Head of caudate nucleus (tissue), 42 donors: Measurements from ENCODE around the gene SSH2.
"Not testable (repeated sequence)": the region's sequence is repeated elsewhere in the genome, so short reads cannot be mapped to it uniquely, and the experiment has no call there.

Experiments used
- DNase-seq, 42 donors: peaks; one replicate each; pipeline versions ENCODE4 v3.0.0 to v3.0.0-alpha.2; 2020 to 2021; ENCODE audit warnings: mixed read lengths in 7 of 42
- intact Hi-C: fragments of 100-400 bp; cut with DNase I; formaldehyde crosslinking; loops from one replicate; pipeline ENCODE4 v1.15.0; 2022

SSH2 gene

DNA sequence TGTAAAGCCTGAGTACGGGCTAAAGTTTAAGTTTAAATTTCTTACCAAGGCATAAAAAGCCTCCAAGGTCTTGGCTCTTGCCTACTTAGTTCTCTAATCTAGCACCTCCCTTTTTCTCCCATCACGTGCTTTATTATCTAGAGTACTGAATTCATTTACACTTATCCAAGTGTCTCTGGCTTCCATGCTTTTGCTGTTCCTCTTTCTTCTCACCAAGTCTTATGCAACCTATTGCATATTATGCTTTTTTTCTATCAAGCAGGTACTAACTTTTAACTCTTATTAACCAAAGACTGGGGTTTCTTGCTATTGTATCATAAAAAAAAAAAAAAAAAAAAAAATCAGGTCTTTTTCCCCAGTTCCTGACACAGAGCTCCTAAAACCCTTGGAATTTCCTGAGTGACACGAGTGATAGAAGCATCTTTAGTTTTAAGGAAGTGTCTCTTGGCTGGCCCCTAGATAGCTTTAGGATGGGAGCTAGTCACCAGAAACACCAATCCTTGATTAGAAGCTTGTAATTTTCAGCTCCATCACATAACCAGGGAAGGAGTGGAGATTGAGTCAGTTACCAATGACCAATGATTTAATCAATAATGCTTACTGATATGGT, 44.9 kb downstream of the SSH2 start:
- intact Hi-C loops: no loop called here
- no peak for DNase-seq

DNA sequence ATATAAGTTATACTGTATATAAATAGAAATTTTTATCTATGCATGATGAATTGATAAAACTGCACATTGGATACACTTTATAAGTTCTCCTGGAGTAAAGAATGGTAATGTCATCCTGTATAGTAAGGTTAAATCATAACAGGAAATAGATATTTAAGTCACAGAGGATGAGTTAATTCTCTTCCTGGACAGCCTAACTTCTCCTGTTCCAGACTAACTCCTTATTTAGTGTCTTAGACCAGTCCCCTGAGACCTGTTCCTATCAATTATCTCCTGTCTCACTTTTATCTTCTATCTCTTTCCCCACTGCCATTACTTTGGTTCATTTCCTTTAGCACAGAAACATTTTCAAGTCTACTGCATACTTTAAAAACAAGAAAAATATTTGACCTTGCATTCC, 46.5 kb downstream of the SSH2 start:
- no peak for DNase-seq
- intact Hi-C loops: no loop called here

DNA sequence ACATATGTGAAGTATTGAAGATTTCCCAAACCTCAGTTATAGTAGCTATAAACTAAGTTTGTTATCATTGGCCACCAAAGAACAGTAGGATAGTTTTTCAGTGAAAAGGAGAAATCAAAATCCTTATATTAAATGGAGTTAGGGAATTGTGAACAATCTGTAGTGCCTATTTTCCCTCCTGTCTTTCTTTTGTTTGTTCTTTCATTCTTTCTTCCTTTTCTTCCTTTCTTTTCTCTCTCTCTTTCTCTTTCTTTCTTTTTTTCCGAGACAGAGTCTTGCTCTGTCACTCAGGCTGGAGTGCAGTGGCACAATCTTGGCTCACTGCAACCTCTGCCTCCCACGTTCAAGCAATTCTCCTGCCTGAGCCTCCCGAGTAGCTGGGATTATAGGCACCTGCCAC, 48.8 kb downstream of the SSH2 start:
- intact Hi-C loops: no loop called here
- DNase-seq: no peak

DNA sequence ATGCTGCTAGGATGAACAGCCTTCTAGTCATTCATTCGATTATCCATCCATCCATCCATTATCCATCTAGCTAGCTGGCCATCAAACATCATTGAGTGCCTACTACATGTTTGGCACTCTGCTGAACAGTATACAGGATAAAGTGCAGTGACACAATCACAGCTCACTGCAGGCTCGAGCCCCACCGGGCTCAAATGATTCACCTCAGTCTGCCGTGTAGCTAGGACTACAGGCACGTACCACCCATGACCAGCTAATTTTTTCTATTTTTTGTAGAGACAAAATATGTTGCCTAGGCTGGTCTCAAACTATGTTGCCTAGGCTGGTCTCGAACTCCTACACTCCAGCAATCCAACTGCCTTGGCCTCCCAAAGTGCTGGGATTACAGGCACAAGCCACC, 50.0 kb downstream of the SSH2 start:
- DNase-seq: no peak
- intact Hi-C loops: no loop called here

DNA sequence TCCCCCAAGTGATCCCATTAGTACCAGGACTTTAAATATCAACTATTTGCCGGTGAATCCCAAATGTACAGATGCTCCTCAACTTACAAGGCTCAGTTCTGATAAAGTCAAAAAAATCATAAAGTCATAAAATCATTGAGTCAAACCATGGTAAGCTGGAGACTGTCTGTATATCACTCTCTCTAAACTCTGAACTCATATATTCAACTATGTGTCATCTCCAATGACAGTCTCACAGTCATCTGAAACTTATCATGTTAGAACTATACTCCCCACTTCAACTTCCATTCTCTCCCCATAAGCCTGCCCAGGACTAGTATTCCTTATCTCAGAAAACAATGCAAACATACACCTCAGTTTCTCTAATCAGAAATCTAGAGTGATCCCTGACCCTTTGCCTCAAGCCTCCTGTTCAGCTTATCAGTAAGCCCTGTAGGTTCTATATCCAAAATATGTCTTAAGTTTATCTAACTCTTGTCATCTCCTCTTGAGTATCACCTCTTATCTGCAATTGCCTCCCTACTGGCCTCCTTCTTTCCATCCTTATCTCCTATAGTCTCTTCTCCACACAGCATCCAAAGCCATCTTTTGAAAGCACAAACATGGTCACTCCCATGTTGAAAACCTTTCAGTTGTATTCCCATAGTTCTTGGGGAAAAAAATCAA, 55.0 kb downstream of the SSH2 start:
- intact Hi-C loops: loop anchor here (5.0 kb wide), 1 partner anchor 52 kb away; no protein-coding TSS in a partner anchor
- no peak for DNase-seq

DNA sequence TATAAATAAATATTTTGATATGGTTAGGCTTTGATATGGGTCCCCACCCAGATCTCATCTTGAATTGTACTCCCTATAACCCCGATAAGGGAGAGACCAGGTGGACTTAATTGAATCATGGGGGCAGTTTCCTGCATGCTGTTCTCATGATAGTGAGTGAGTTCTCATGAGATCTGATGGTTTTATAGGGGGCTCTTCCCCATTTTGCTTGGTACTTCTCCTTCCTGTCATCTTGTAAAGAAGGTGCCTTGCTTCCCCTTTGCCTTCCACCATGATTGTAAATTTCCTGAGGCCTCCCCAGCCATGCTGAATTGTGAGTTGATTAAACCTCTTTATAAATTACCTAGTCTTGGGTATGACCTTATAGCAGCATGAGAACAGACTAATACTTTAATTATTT, 55.7 kb downstream of the SSH2 start:
- intact Hi-C loops: loop anchor here (5.0 kb wide), 1 partner anchor 53 kb away; no protein-coding TSS in a partner anchor

DNA sequence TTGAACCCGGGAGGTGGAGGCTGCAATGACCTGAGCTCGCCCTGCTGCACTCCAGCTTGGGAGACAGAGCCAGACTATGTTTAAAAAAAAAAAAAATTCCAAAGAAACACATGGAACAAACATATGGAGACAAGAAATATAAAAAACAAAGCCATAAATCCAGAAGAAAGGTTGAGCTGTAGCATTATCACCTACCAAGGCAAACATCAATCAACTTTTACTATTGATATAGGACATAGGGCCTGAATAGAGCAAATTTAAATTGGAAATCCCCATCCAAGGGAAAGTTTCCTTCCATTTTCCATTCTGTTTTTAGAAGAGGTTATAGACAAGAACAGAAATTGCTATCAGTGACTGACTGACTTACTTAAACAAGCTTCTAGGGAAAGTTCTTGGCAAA, 56.6 kb downstream of the SSH2 start:
- DNase-seq: no peak
- intact Hi-C loops: loop anchor here (5.0 kb wide), 1 partner anchor 54 kb away; no protein-coding TSS in a partner anchor

More for the DNA sequence above, 55.7 kb downstream of the SSH2 start:
- DNase-seq: not testable (repeated sequence)

DNA sequence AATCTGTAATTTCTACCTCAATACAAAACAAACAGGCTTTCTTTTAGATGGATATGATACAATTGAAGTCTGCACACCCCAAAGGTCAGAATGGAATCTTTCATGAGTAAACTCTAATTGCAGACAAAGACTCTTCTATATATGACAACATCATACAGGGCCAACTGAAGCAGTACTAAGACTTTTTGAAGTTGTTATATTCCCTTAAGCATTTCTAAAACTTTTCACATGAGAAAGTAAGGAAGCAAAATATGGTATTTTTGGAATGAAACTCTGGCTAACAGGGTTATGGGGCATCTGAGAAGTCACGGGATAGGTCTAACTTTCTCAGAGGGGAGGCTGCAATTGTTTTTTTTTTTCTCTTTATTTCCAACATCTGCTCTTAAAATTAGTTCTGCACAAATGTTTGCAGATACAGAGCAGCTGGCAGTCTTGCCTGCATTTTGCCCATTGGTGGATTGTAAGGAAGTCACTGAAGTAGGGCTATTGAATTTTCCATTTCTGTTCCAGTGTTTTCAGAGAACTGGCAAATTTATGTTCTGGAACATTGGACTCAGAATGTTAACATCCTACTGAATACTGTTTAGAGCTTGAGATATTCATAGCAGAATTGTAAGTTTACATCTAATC, 59.1 kb downstream of the SSH2 start:
- DNase-seq: no peak
- intact Hi-C loops: loop anchor here (5.0 kb wide), 1 partner anchor 56 kb away; no protein-coding TSS in a partner anchor

DNA sequence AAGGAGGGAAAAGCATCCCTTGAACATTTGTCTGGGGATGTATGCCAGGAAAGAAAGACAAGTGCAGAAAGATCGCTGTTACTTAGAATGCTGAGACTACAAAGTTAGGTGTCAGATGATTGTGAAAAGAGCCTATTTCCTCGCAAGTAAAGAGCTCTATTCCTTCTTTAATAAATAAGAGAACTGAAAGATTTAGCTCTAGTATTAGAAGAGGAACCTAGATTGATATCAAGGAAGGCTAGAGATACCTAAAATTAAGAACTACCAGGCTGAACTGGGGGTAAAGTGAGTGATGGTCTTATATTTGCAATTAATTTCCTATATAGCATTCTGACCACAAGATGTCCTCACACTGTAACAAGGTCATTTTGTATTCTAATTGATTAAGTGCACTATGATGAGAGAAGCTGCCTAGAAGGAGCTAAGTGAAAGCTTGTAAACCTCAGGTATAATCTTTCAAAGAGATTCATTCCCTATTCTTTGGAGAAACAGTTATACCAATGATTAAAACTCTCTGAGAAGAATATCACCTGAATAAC, 62.3 kb downstream of the SSH2 start:
- intact Hi-C loops: no loop called here

DNA sequence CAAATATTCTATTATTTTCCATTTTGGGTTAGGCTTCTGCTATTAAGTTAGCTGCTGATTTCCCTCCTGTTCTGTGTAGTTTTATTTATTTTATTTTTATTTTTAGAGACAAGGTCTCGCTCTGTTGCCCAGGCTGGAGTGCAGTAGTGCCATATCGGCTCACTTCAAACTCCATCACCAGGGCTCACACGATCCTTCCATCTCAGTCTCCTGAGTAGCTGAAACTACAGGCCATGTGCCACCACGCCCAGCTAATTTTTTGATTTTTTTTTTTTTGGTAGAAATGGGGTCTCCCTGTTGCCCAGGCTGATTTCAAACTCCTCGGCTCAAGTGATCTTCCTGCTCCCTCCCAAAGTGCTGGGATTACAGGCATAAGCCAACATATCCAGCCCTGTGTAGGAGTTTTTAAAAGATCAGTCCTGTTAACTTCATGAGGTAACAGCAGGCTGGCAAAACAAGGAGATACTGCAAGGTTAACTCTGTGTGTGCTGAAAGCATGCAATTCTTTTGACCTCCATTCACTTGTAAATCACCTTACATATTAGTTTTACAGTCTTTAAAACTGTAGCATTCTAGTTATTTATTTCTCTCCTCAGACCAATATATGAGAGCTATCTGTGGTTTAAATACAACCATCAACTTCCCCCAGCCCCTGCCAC, 63.2 kb downstream of the SSH2 start:
- no peak for DNase-seq
- intact Hi-C loops: no loop called here

More for the DNA sequence above, 62.3 kb downstream of the SSH2 start:
- DNase-seq: no peak

DNA sequence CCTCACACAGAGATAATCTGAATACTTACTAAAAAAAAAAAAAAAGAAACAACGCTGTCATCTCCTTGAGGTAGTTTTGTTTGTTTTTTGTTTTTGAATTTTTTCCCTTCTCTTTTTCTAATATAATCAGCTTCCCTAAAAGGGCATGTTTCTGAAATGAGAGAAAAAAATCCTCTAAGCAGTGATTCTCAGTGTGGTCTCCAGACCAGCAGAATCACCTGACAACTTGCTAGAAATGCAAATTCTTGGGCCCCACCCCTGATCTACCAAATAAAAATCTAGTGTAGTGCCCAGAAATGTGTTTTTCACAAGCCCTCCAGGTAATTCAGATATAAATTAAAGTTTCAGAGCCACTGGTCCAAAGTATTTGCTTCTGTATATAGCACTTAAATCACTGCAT, 65.4 kb downstream of the SSH2 start:
- intact Hi-C loops: no loop called here
- DNase-seq: no peak

DNA sequence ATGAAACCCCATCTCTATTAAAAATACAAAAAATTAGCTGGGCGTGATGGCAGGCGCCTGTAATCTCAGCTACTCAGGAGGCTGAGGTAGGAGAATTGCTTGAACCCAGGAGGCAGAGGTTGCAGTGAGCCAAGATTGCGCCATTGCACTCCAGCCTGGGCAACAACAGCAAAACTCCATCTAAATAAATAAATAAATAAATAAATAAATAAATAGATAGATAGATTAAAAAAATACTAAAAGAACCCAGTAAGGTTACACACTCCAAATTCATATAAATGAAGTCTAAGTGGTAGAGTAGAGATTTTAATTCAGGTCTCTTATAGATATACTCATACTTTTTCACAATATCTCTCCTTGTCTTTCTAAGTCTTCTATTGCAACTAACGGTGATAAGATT, 65.9 kb downstream of the SSH2 start:
- DNase-seq, intact Hi-C loops: not testable (repeated sequence)

DNA sequence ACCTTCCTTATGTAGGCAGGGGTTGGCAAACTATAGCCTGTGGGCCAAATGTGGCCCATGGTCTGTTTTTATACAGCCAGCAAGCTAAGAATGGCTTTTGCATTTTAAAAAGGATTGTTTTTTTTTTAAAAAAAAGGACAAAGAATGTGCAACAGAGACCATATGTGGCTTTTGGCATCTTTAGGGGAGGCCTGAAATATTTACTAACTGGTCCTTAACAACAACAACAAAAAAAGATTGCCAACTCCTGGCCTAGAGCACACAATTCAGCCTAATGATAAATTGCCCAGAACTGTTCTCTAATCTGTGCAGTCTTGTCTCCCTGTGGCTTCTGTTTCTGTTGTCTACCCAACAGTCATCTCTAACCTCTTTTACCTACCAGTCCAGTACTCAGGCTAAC, 67.1 kb downstream of the SSH2 start:
- DNase-seq: no peak
- intact Hi-C loops: no loop called here

DNA sequence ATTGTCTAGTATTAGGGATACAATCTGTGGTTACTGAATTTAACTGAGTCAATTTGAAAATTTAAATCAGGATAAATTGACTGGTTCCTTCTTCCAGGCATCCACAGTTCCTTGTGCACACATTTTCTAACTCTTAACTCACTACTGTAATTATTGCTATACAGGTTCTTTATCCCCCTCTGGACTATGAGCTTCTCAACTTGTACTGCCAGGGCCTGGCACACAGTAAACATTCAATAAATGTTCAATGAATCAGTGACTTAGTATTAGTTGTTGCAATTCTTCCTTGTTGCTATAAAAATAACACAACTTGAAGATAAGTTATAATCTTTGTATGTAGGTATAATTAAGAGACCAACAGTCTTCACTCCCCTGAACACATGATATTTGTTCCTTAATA, 67.9 kb downstream of the SSH2 start:
- intact Hi-C loops: no loop called here
- DNase-seq: no peak

DNA sequence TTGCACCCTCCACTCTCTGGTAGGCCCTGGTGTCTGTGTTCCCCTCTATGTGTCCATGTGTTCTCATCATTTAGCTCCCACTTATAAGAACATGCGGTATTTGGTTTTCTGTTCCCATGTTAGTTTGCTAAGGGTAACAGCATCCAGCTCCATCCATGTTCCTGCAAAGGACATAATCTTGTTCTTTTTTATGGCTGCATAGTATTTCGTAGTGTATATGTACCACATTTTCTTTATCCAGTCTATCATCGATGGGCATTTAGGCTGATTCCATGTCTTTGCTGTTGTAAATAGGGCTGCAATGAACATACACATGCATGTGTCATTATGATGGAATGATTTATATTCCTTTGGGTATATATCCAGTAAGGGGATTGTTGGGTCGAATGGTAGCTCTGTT, 70.6 kb downstream of the SSH2 start:
- intact Hi-C loops, DNase-seq: not testable (repeated sequence)

DNA sequence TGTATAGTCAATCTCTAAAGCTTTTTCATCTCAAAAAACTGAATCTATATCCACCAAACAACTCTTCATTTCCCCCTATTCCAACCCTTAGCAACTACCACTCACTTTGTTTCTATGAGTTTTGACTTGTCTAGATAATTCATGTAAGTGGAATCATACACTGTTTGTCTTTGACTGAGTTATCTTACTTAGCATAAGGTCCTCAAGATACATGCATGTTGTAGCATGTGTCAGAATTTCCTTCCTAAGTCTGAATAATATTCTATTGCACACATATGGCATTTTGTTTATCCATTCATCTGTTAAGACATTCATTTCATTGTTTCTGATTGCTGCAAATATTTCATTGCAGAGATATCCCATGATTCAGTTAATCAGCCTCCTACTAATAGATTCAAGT, 72.2 kb downstream of the SSH2 start:
- intact Hi-C loops: no loop called here
- no peak for DNase-seq

DNA sequence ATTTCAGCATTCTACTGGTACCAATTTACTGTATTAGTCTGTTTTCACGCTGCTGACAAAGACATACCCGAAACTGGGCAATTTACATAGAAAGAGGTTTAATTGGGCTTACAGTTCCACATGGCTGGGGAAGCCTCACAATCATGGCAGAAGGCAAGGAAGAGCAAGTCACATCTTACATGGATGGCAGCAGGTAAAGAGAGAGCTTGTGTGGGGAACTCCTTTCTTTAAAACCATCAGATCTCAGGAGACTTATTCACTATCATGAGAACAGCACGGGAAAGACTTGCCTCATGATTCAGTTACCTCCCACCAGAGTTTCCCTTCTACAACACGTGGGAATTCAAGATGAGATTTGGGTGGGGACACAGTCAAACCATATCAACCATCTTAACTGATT, 72.9 kb downstream of the SSH2 start:
- intact Hi-C loops: not testable (repeated sequence)

DNA sequence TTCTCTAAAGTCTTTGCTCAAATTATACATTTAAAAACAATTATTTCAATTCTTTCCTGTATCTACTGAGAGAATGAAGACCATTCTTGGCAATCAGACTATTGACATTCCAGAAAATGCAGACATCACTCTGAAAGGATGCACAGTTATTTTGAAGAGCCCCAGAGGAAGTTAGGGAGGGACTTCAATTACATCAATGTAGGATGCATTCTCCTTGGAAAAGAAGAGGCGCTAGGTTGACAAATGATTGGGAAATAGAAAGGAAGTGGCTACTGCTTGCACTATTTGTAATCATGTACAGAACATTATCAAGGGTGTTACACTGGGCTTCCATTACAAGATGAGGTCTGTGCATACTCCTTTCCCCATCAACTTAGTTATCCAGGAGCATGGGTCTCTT, 74.3 kb downstream of the SSH2 start:
- no peak for DNase-seq
- intact Hi-C loops: no loop called here

More for the DNA sequence above, 72.9 kb downstream of the SSH2 start:
- DNase-seq: not testable (repeated sequence)

DNA sequence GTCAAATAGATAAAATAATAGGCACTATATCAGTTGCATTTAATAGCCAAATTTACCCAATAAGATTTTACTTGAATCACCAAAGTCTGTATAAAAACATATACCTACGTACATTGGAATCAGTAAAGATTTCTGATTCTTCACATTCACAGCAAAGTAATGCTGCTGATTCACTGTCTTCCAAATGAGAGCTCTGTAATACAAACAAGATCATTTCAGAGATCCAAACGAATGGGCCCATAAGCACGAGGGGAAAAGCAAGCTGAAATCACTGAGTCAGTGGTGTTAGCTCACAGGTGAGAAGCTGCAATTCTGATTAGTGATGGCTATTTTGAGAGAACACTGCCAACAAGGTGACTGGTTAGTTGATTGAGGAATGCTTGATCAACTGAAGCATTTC, 81.3 kb downstream of the SSH2 start:
- DNase-seq: no peak
- intact Hi-C loops: no loop called here
